ENCODE data around the gene SLC16A8. TPM values are rescaled to one million over a fixed set of nuclear protein-coding genes. Genes with fewer than 3 reads are reported as not detected.

The SLC16A8 gene
- total and polyA plus RNA-seq, 10 of the 15 experiments (the other 5 are each of a cell fraction or from before 2014, with no cell fraction given), result not detected

DNA sequence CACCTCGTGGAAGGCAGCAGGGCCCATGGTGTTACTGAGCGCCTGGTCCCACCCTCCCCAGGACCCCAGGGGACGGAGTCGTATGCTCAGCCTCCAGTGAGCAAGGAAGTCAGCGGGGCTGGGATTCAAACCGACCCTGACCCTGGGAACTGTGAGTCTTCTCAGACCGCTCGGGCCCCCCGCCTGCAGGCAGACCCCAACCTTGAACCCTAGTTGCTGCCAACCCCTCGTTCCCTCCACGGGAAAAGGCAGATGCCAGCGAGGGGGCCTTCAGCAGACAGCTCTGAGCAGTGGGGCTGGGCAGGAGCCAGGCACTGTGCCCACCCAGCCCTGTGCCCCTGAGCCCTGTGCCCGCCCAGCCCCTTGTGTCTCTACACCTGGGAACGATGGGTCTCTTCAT lies 6.4 kb downstream of the SLC16A8 start:
- Histone ChIP-seq H4K20me1 (ENCODE audit: control insufficient read depth, insufficient read depth) (no peaks in the 10 kb centered on the region), H3K4me1 (ENCODE audit: control insufficient read depth, insufficient read depth, low read length) (no peaks in the 10 kb centered on the region), H3K36me3 (ENCODE audit: control insufficient read depth in 2 of 2, insufficient read depth in 2 of 2, low read length in 1 of 2) (no peaks in the 10 kb centered on the region), H3K9me3 (replicated peaks; ENCODE audit: control insufficient read depth, insufficient read depth, low read length) (no peaks in the 10 kb centered on the region), H3K27me3 (replicated peaks in 1 of 2; ENCODE audit: control insufficient read depth in 2 of 2, insufficient read depth in 2 of 2, low read length in 1 of 2) (peaks cover 8 to 9% of the 10 kb centered on the region in 2 experiments; a peak in 3 of 4 replicates), H3K4me2 (ENCODE audit: control insufficient read depth, insufficient read depth) (no peak overlapping the region), H3K27ac (ENCODE audit: control insufficient read depth, insufficient read depth) (no peak overlapping the region), H3K4me3 (no peak overlapping the region), H3K79me2 (ENCODE audit: control insufficient read depth, insufficient read depth, low read length) (no peaks in the 10 kb centered on the region), H3K9ac (ENCODE audit: control insufficient read depth, insufficient read depth, low read length) (no peak overlapping the region), H2AFZ (ENCODE audit: control insufficient read depth, low read depth, low read length) (no peak overlapping the region)
- no peak for ATAC-seq
- SMC1A ChIA-PET (ENCODE audit: uncharacterized antibody, unreplicated experiment), result no interaction called here
- no peak for FAIRE-seq
- no TSS peak for BruUV-seq (replicated peaks)
- no peak for DNase-seq (ENCODE audit: low read depth, low spot score)
- POLR2A ChIA-PET, result no interaction called here
- intact Hi-C loops (cut with micrococcal nuclease; ENCODE audit: unreplicated experiment), result no loop called here
- 25% methylated on average over 12 of the region's 14 CpGs for WGBS (ENCODE audit: insufficient coverage, insufficient replicate concordance, low lambda C conversion rate, missing lambda C conversion rate)
- RAD21 ChIA-PET (ENCODE audit: unreplicated experiment), result no interaction called here
- in situ Hi-C loops (cut with MboI), result no loop called here
- CTCF ChIA-PET, result no interaction called here
- TF ChIP-seq, protein P1, sequence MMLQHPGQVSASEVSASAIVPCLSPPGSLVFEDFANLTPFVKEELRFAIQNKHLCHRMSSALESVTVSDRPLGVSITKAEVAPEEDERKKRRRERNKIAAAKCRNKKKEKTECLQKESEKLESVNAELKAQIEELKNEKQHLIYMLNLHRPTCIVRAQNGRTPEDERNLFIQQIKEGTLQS (IDR thresholded peaks at IDR 0.05; ENCODE audit: borderline replicate concordance, extremely low read depth, low read depth, low read length), result no peak
- TF ChIP-seq STAT3 (IDR thresholded peaks at IDR 0.05; ENCODE audit: low read depth, low read length), result no peak
- no peak for TF ChIP-seq EP300 (IDR thresholded peaks at IDR 0.05; ENCODE audit: borderline replicate concordance in 1 of 2, control insufficient read depth in 1 of 2, low read depth in 2 of 2, low read length in 2 of 2)
- no peak for TF ChIP-seq RBBP5 (conservative IDR thresholded peaks at IDR 0.05)
- TF ChIP-seq, protein P2, sequence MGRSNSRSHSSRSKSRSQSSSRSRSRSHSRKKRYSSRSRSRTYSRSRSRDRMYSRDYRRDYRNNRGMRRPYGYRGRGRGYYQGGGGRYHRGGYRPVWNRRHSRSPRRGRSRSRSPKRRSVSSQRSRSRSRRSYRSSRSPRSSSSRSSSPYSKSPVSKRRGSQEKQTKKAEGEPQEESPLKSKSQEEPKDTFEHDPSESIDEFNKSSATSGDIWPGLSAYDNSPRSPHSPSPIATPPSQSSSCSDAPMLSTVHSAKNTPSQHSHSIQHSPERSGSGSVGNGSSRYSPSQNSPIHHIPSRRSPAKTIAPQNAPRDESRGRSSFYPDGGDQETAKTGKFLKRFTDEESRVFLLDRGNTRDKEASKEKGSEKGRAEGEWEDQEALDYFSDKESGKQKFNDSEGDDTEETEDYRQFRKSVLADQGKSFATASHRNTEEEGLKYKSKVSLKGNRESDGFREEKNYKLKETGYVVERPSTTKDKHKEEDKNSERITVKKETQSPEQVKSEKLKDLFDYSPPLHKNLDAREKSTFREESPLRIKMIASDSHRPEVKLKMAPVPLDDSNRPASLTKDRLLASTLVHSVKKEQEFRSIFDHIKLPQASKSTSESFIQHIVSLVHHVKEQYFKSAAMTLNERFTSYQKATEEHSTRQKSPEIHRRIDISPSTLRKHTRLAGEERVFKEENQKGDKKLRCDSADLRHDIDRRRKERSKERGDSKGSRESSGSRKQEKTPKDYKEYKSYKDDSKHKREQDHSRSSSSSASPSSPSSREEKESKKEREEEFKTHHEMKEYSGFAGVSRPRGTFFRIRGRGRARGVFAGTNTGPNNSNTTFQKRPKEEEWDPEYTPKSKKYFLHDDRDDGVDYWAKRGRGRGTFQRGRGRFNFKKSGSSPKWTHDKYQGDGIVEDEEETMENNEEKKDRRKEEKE (IDR thresholded peaks at IDR 0.05), result no peak
- TF ChIP-seq EGR1 (IDR thresholded peaks at IDR 0.05; ENCODE audit: borderline replicate concordance in 1 of 2, low read depth in 2 of 2, low read length in 2 of 2), result no peak
- TF ChIP-seq, protein P3, sequence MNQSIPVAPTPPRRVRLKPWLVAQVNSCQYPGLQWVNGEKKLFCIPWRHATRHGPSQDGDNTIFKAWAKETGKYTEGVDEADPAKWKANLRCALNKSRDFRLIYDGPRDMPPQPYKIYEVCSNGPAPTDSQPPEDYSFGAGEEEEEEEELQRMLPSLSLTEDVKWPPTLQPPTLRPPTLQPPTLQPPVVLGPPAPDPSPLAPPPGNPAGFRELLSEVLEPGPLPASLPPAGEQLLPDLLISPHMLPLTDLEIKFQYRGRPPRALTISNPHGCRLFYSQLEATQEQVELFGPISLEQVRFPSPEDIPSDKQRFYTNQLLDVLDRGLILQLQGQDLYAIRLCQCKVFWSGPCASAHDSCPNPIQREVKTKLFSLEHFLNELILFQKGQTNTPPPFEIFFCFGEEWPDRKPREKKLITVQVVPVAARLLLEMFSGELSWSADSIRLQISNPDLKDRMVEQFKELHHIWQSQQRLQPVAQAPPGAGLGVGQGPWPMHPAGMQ (IDR thresholded peaks at IDR 0.05; ENCODE audit: borderline replicate concordance), result no peak
- no peak for TF ChIP-seq CEBPB (IDR thresholded peaks at IDR 0.05; ENCODE audit: borderline replicate concordance in 1 of 2, low read depth in 2 of 2, low read length in 2 of 2)
- no peak for TF ChIP-seq CHD2 (IDR thresholded peaks at IDR 0.05; ENCODE audit: borderline replicate concordance, low read depth, low read length)
- TF ChIP-seq MXI1 (IDR thresholded peaks at IDR 0.05; ENCODE audit: low read depth, low read length), result no peak
- no peak for TF ChIP-seq IRF4 (IDR thresholded peaks at IDR 0.05; ENCODE audit: low read depth, low read length)
- no peak for TF ChIP-seq SRF (IDR thresholded peaks at IDR 0.05; ENCODE audit: low read depth in 2 of 2, low read length in 2 of 2)
- no peak for TF ChIP-seq NFXL1 (IDR thresholded peaks at IDR 0.05; ENCODE audit: borderline replicate concordance)

All from GM12878 (cell line).